T-cell (primary cell): ENCODE results near the gene IFT52. TPM values are rescaled to one million over a fixed set of nuclear protein-coding genes. Genes with fewer than 3 reads are reported as not detected.

Experiments
- ATAC-seq, 4 experiments: fragments of 200-7000 bp in 3 of 4; fragments of 150-1000 bp in 1 of 4; cut with Tn5 transposase; replicated peaks in 1 of 4; 1 replicate in 3 of 4; 2 replicates in 1 of 4; pipeline ENCODE4 v1.10.0; 2021; ENCODE audit warnings: moderate library complexity in 3 of 4, mild to moderate bottlenecking in 2 of 4, moderate number of reproducible peaks in 1 of 4
- CTCF ChIA-PET, 2 donors: fragments of 300-600 bp; sonication (Branson Sonifier 250); formaldehyde crosslinking; loops; one replicate each; lab custom pipeline; 2022; ENCODE audit warnings: antibody characterized with exemption in 2 of 2; lab: Charles Lee
- POLR2A ChIA-PET, 2 donors: fragments of 300-600 bp; sonication (Branson Sonifier 250); formaldehyde crosslinking; loops; one replicate each; lab custom pipeline; 2022; ENCODE audit warnings: antibody characterized with exemption in 2 of 2; lab: Charles Lee
- DNase-seq, 35 experiments: peaks; one replicate each; pipeline versions ENCODE4 v3.0.0 to v3.0.0-alpha.2; 2013 to 2023
- H3K27ac ChIP-seq: one replicate; pipeline ENCODE4 v1.5.1; 2013; ENCODE audit warnings: low read length
- H3K27me3 ChIP-seq, 2 experiments: replicated peaks in 1 of 2; 1 replicate in 1 of 2; 2 replicates in 1 of 2; pipeline versions ENCODE4 v1.6.1 to v1.7.0; 2013; ENCODE audit warnings: low read length in 1 of 2, mixed read lengths in 1 of 2; ENCODE audit not compliant: control insufficient read depth in 2 of 2, insufficient read depth in 2 of 2; ENCODE audit errors: extremely low read depth in 1 of 2
- H3K36me3 ChIP-seq, 2 donors: 1 replicate in 1 of 2; 2 replicates in 1 of 2; pipeline versions ENCODE4 v1.6.1 to v1.7.0; 2013; ENCODE audit warnings: low read length in 1 of 2; ENCODE audit not compliant: control insufficient read depth in 2 of 2, insufficient read depth in 1 of 2; ENCODE audit errors: extremely low read depth in 1 of 2
- H3K4me1 ChIP-seq, 2 experiments: 1 replicate in 1 of 2; 2 replicates in 1 of 2; pipeline versions ENCODE4 v1.6.1 to v1.7.0; 2013; ENCODE audit warnings: low read length in 2 of 2, mixed read lengths in 1 of 2; ENCODE audit not compliant: insufficient read depth in 2 of 2, control insufficient read depth in 1 of 2; ENCODE audit errors: extremely low read depth in 1 of 2
- H3K4me3 ChIP-seq, 2 donors: 1 replicate in 1 of 2; 2 replicates in 1 of 2; pipeline versions ENCODE4 v1.5.1 to v1.7.0; 2013; ENCODE audit warnings: mild to moderate bottlenecking in 2 of 2, low read length in 1 of 2, moderate library complexity in 1 of 2; ENCODE audit not compliant: control insufficient read depth in 1 of 2; ENCODE audit errors: extremely low read depth in 1 of 2
- H3K9me3 ChIP-seq: 2 replicates; pipeline ENCODE4 v1.7.0; 2013
- H3K27ac Mint-ChIP-seq, 2 donors: one replicate each; pipeline ENCODE4 v1.8.0; 2020 to 2021; ENCODE audit warnings: mild to moderate bottlenecking in 2 of 2, mixed read lengths in 2 of 2
- H3K27me3 Mint-ChIP-seq, 2 donors: one replicate each; pipeline ENCODE4 v1.8.0; 2021 to 2022; ENCODE audit warnings: mixed read lengths in 2 of 2
- H3K36me3 Mint-ChIP-seq: one replicate; pipeline ENCODE4 v1.8.0; 2021; ENCODE audit warnings: mixed read lengths
- H3K4me1 Mint-ChIP-seq, 3 donors: one replicate each; pipeline ENCODE4 v1.8.0; 2020 to 2022; ENCODE audit warnings: mixed read lengths in 3 of 3, mild to moderate bottlenecking in 1 of 3
- H3K4me3 Mint-ChIP-seq, 3 donors: one replicate each; pipeline ENCODE4 v1.8.0; 2020 to 2022; ENCODE audit warnings: mild to moderate bottlenecking in 3 of 3, mixed read lengths in 3 of 3, moderate library complexity in 3 of 3
- H3K9me3 Mint-ChIP-seq, 3 donors: one replicate each; pipeline ENCODE4 v1.8.0; 2020 to 2022; ENCODE audit warnings: mixed read lengths in 3 of 3
- WGBS: methylation state at CpG from one replicate; pipeline ENCODE4 v1.1.5; 2013; ENCODE audit warnings: missing lambda C conversion rate; ENCODE audit not compliant: insufficient coverage; 5-methylcytosine and 5-hydroxymethylcytosine counted together
- total RNA-seq, 35 experiments: library from RNA in 6 of 35; stranded (reverse) in 6 of 35; fragments of 120-200 nt in 1 of 35; gene quantifications; one replicate each; pipeline versions ENCODE4 v1.2.1 to v1.2.4 and lab custom pipeline; 2013 to 2026

IFT52 gene
- total RNA-seq, 5 donors from 2014 or later (not counting 1 experiment from before 2014, with no cell fraction given), result 11.4 to 16.0 (median 13.9) TPM

GRCh38 chr20:43565758-43566104 lies 25.0 kb upstream of the IFT52 start:
- ChIA-PET POLR2A (no interaction called here), CTCF (no interaction called here)
- Mint-ChIP-seq H3K27me3 (peaks cover 0 to 1% of the 10 kb centered on the region in 2 donors), H3K36me3 (no peaks in the 10 kb centered on the region), H3K4me1 (no peaks in the 10 kb centered on the region), H3K4me3 (no peak overlapping the region), H3K27ac (no peak overlapping the region), H3K9me3 (no peaks in the 10 kb centered on the region)
- Histone ChIP-seq H3K9me3 (no peaks in the 10 kb centered on the region), H3K4me1 (no peaks in the 10 kb centered on the region), H3K27me3 (peaks cover 0 to 4% of the 10 kb centered on the region in 2 experiments), H3K36me3 (no peaks in the 10 kb centered on the region), H3K27ac (no peak overlapping the region), H3K4me3 (no peak overlapping the region)
- WGBS, result 75% methylated on average over 3 of the region's 4 CpGs
- no peak for ATAC-seq
- DNase-seq, result no peak

- Histone ChIP-seq H3K9me3 (no peaks in the 10 kb centered on the region), H3K36me3 (no peaks in the 10 kb centered on the region), H3K4me3 (no peak overlapping the region), H3K4me1 (no peaks in the 10 kb centered on the region), H3K27ac (no peak overlapping the region), H3K27me3 (peaks cover 0 to 7% of the 10 kb centered on the region in 2 experiments)
- DNase-seq (no peak), ATAC-seq (no peak)
- Mint-ChIP-seq H3K4me1 (no peaks in the 10 kb centered on the region), H3K27me3 (no peaks in the 10 kb centered on the region), H3K4me3 (no peak overlapping the region), H3K36me3 (no peaks in the 10 kb centered on the region), H3K9me3 (no peaks in the 10 kb centered on the region), H3K27ac (no peak overlapping the region)
- 100% methylated on average over 1 of the region's 9 CpGs for WGBS
- CTCF ChIA-PET, result no interaction called here
- POLR2A ChIA-PET, result no interaction called here
Measured at GRCh38 chr20:43567477-43567876, 23.3 kb upstream of the IFT52 start.

GRCh38 chr20:43568706-43569105 lies 22.0 kb upstream of the IFT52 start:
- Mint-ChIP-seq H3K4me1 (no peaks in the 10 kb centered on the region), H3K9me3 (no peaks in the 10 kb centered on the region), H3K27me3 (no peaks in the 10 kb centered on the region), H3K4me3 (no peak overlapping the region), H3K27ac (no peak overlapping the region), H3K36me3 (no peaks in the 10 kb centered on the region)
- Histone ChIP-seq H3K36me3 (no peaks in the 10 kb centered on the region), H3K4me1 (no peaks in the 10 kb centered on the region), H3K27ac (no peak overlapping the region), H3K27me3 (peaks cover 0 to 7% of the 10 kb centered on the region in 2 experiments), H3K9me3 (no peaks in the 10 kb centered on the region), H3K4me3 (no peak overlapping the region)
- ChIA-PET CTCF (no interaction called here), POLR2A (no interaction called here)
- ATAC-seq (no peak), DNase-seq (no peak)
- 90% methylated on average over 2 of the region's 4 CpGs for WGBS

GRCh38 chr20:43569282-43569681 lies 21.5 kb upstream of the IFT52 start:
- ATAC-seq (no peak), DNase-seq (no peak)
- Mint-ChIP-seq H3K4me1 (no peaks in the 10 kb centered on the region), H3K27ac (no peak overlapping the region), H3K9me3 (no peaks in the 10 kb centered on the region), H3K36me3 (no peaks in the 10 kb centered on the region), H3K4me3 (no peak overlapping the region), H3K27me3 (no peaks in the 10 kb centered on the region)
- Histone ChIP-seq H3K4me3 (no peak overlapping the region), H3K9me3 (no peaks in the 10 kb centered on the region), H3K4me1 (no peaks in the 10 kb centered on the region), H3K27ac (no peak overlapping the region), H3K27me3 (peaks cover 0 to 7% of the 10 kb centered on the region in 2 experiments), H3K36me3 (no peaks in the 10 kb centered on the region)
- POLR2A ChIA-PET, result no interaction called here
- CTCF ChIA-PET, result no interaction called here
- WGBS, result no CpG with 5 or more reads among the region's 10 CpGs

GRCh38 chr20:43570496-43570895 lies 20.2 kb upstream of the IFT52 start:
- Mint-ChIP-seq H3K4me3 (no peak overlapping the region), H3K36me3 (no peaks in the 10 kb centered on the region), H3K9me3 (no peaks in the 10 kb centered on the region), H3K27me3 (no peaks in the 10 kb centered on the region), H3K27ac (no peak overlapping the region), H3K4me1 (no peaks in the 10 kb centered on the region)
- ChIA-PET POLR2A (no interaction called here), CTCF (no interaction called here)
- WGBS, result no CpG with 5 or more reads among the region's 10 CpGs
- H3K27ac ChIP-seq, result no peak overlapping the region
- H3K27me3 ChIP-seq, result peaks cover 0 to 7% of the 10 kb centered on the region in 2 experiments
- no peaks in the 10 kb centered on the region for H3K9me3 ChIP-seq
- ATAC-seq, result no peak
- H3K36me3 ChIP-seq, result no peaks in the 10 kb centered on the region
- H3K4me1 ChIP-seq, result no peaks in the 10 kb centered on the region
- DNase-seq, result no peak
- no peak overlapping the region for H3K4me3 ChIP-seq

- no peaks in the 10 kb centered on the region for H3K27me3 Mint-ChIP-seq
- CTCF ChIA-PET, result no interaction called here
- Histone ChIP-seq H3K27me3 (peaks cover 0 to 3% of the 10 kb centered on the region in 2 experiments), H3K9me3 (no peaks in the 10 kb centered on the region), H3K4me1 (no peaks in the 10 kb centered on the region), H3K27ac (no peak overlapping the region), H3K36me3 (no peaks in the 10 kb centered on the region), H3K4me3 (no peak overlapping the region)
- ATAC-seq (no peak), DNase-seq (no peak)
- POLR2A ChIA-PET, result no interaction called here
- H3K4me1 Mint-ChIP-seq, result no peaks in the 10 kb centered on the region
- no peaks in the 10 kb centered on the region for H3K9me3 Mint-ChIP-seq
- H3K36me3 Mint-ChIP-seq, result no peaks in the 10 kb centered on the region
- H3K4me3 Mint-ChIP-seq, result no peak overlapping the region
- WGBS, result 67% methylated on average over 1 of the region's 3 CpGs
- no peak overlapping the region for H3K27ac Mint-ChIP-seq
Measured at GRCh38 chr20:43571310-43571709, 19.4 kb upstream of the IFT52 start.

GRCh38 chr20:43571771-43572170 lies 19.0 kb upstream of the IFT52 start:
- Mint-ChIP-seq H3K4me1 (no peaks in the 10 kb centered on the region), H3K4me3 (no peak overlapping the region), H3K27me3 (no peaks in the 10 kb centered on the region), H3K9me3 (no peaks in the 10 kb centered on the region), H3K27ac (no peak overlapping the region), H3K36me3 (no peaks in the 10 kb centered on the region)
- no peaks in the 10 kb centered on the region for H3K36me3 ChIP-seq
- POLR2A ChIA-PET, result no interaction called here
- H3K4me1 ChIP-seq, result no peaks in the 10 kb centered on the region
- CTCF ChIA-PET, result no interaction called here
- H3K27ac ChIP-seq, result no peak overlapping the region
- H3K27me3 ChIP-seq, result peaks cover 0 to 6% of the 10 kb centered on the region in 2 experiments
- H3K9me3 ChIP-seq, result no peaks in the 10 kb centered on the region
- H3K4me3 ChIP-seq, result no peak overlapping the region
- DNase-seq (no peak), ATAC-seq (no peak)
- 92% methylated on average over 2 of the region's 6 CpGs for WGBS
